H9 (cell line): ENCODE results near the gene OPN4. TPM values are rescaled to one million over a fixed set of nuclear protein-coding genes. Genes with fewer than 3 reads are reported as not detected.

Experiments
- DNase-seq: peaks from one replicate; pipeline ENCODE4 v3.0.0-alpha.2; 2017
- H2AFZ ChIP-seq: one replicate; pipeline ENCODE4 v1.6.1; 2013; ENCODE audit warnings: mild to moderate bottlenecking, low read length, control low read depth, moderate library complexity
- H2AK5ac ChIP-seq: 2 replicates; pipeline ENCODE4 v1.6.1; 2013; ENCODE audit warnings: low read length, control low read depth, mixed read lengths; ENCODE audit not compliant: insufficient read length
- H2BK120ac ChIP-seq: one replicate; pipeline ENCODE4 v1.6.1; 2013; ENCODE audit warnings: low read depth, mild to moderate bottlenecking, low read length, control low read depth, inconsistent platforms; ENCODE audit not compliant: poor library complexity, severe bottlenecking
- H2BK12ac ChIP-seq: 2 replicates; pipeline ENCODE4 v1.6.1; 2013; ENCODE audit warnings: low read length, control low read depth, mixed read lengths, low read depth; ENCODE audit not compliant: insufficient read length
- H2BK15ac ChIP-seq: 2 replicates; pipeline ENCODE4 v1.6.1; 2013; ENCODE audit warnings: low read depth, low read length, control low read depth
- H2BK20ac ChIP-seq: one replicate; pipeline ENCODE4 v1.6.1; 2013; ENCODE audit warnings: low read depth, mild to moderate bottlenecking, low read length, control low read depth, inconsistent platforms; ENCODE audit not compliant: poor library complexity, severe bottlenecking
- H2BK5ac ChIP-seq: 2 replicates; pipeline ENCODE4 v1.6.1; 2013; ENCODE audit warnings: low read length, control low read depth, mixed read lengths; ENCODE audit not compliant: insufficient read length
- H3K14ac ChIP-seq: 2 replicates; pipeline ENCODE4 v1.6.1; 2013; ENCODE audit warnings: low read length, control low read depth; ENCODE audit not compliant: insufficient read depth
- H3K18ac ChIP-seq: 2 replicates; pipeline ENCODE4 v1.6.1; 2013; ENCODE audit warnings: low read depth, mild to moderate bottlenecking, mixed read lengths, low read length, control low read depth; ENCODE audit not compliant: insufficient read length
- H3K23ac ChIP-seq: 2 replicates; pipeline ENCODE4 v1.6.1; 2013; ENCODE audit warnings: low read length, control low read depth, mixed read lengths, low read depth; ENCODE audit not compliant: insufficient read length
- H3K23me2 ChIP-seq: 2 replicates; pipeline ENCODE4 v1.6.1; 2013; ENCODE audit warnings: low read depth, mild to moderate bottlenecking, mixed read lengths, low read length, control low read depth; ENCODE audit not compliant: insufficient read length, poor library complexity, severe bottlenecking
- H3K27ac ChIP-seq: 2 replicates; pipeline ENCODE4 v1.5.1; 2013; ENCODE audit warnings: low read length, control low read depth, mixed read lengths, low read depth; ENCODE audit not compliant: insufficient read length
- H3K27me3 ChIP-seq: 2 replicates; pipeline ENCODE4 v1.6.1; 2013; ENCODE audit warnings: low read length, control low read depth, inconsistent platforms; ENCODE audit not compliant: insufficient read depth
- H3K4ac ChIP-seq: 2 replicates; pipeline ENCODE4 v1.6.1; 2013; ENCODE audit warnings: low read depth, mild to moderate bottlenecking, control low read depth, inconsistent platforms, low read length, moderate library complexity
- H3K4me1 ChIP-seq: 2 replicates; pipeline ENCODE4 v1.6.1; 2013; ENCODE audit warnings: low read length, control low read depth, inconsistent platforms; ENCODE audit not compliant: insufficient read depth
- H3K4me2 ChIP-seq: 2 replicates; pipeline ENCODE4 v1.6.1; 2013; ENCODE audit warnings: low read length, control low read depth, mixed read lengths; ENCODE audit not compliant: insufficient read length, insufficient read depth
- H3K56ac ChIP-seq: 2 replicates; pipeline ENCODE4 v1.6.1; 2013; ENCODE audit warnings: low read depth, mild to moderate bottlenecking, mixed read lengths, low read length, control low read depth; ENCODE audit not compliant: insufficient read length
- H3K79me1 ChIP-seq: 2 replicates; pipeline ENCODE4 v1.6.1; 2013; ENCODE audit warnings: low read depth, mild to moderate bottlenecking, moderate library complexity, low read length, control low read depth, inconsistent platforms; ENCODE audit not compliant: insufficient read depth, poor library complexity, severe bottlenecking
- H3K79me2 ChIP-seq: 2 replicates; pipeline ENCODE4 v1.6.1; 2013; ENCODE audit warnings: low read length, control low read depth, inconsistent platforms; ENCODE audit not compliant: insufficient read depth
- H3K9ac ChIP-seq: 2 replicates; pipeline ENCODE4 v1.6.1; 2013; ENCODE audit warnings: low read length, control low read depth, mixed read lengths; ENCODE audit not compliant: insufficient read length; ENCODE audit errors: extremely low read depth
- H3K9me3 ChIP-seq: one replicate; pipeline ENCODE4 v1.6.1; 2013; ENCODE audit warnings: low read depth, low read length, inconsistent platforms; ENCODE audit not compliant: control insufficient read depth
- H3T11ph ChIP-seq: one replicate; pipeline ENCODE4 v1.6.1; 2013; ENCODE audit warnings: mild to moderate bottlenecking, low read length, control low read depth, inconsistent platforms
- H4K20me1 ChIP-seq: one replicate; pipeline ENCODE4 v1.6.1; 2013; ENCODE audit not compliant: control insufficient read depth, insufficient read length, insufficient read depth
- H4K5ac ChIP-seq: 2 replicates; pipeline ENCODE4 v1.6.1; 2013; ENCODE audit warnings: low read depth, mild to moderate bottlenecking, mixed read lengths, low read length, control low read depth; ENCODE audit not compliant: insufficient read length
- H4K8ac ChIP-seq: replicated peaks from 2 replicates; pipeline ENCODE4 v1.6.1; 2013; ENCODE audit warnings: low read length, control low read depth, mixed read lengths, low read depth; ENCODE audit not compliant: insufficient read length
- H4K91ac ChIP-seq: 2 replicates; pipeline ENCODE4 v1.6.1; 2013; ENCODE audit warnings: low read depth, mild to moderate bottlenecking, moderate library complexity, mixed read lengths, low read length, control low read depth; ENCODE audit not compliant: insufficient read length
- H3K27ac Mint-ChIP-seq, 3 experiments: 2 replicates in 2 of 3; 3 replicates in 1 of 3; pipeline ENCODE4 v1.8.0; 2020 to 2021; ENCODE audit warnings: mixed read lengths in 3 of 3, mild to moderate bottlenecking in 1 of 3, moderate library complexity in 1 of 3
- H3K27me3 Mint-ChIP-seq: 2 replicates; pipeline ENCODE4 v1.8.0; 2021; ENCODE audit warnings: low read depth, mild to moderate bottlenecking, moderate library complexity, mixed read lengths
- H3K36me3 Mint-ChIP-seq, 3 experiments: 2 replicates in 2 of 3; 3 replicates in 1 of 3; pipeline ENCODE4 v1.8.0; 2020 to 2021; ENCODE audit warnings: low read depth in 3 of 3, mixed read lengths in 3 of 3; ENCODE audit not compliant: insufficient read depth in 1 of 3
- H3K4me1 Mint-ChIP-seq, 2 experiments: 2 replicates each; pipeline ENCODE4 v1.8.0; 2020; ENCODE audit warnings: mixed read lengths in 2 of 2
- H3K4me3 Mint-ChIP-seq, 2 experiments: 2 replicates in 1 of 2; 3 replicates in 1 of 2; pipeline ENCODE4 v1.8.0; 2020 to 2021; ENCODE audit warnings: mild to moderate bottlenecking in 2 of 2, mixed read lengths in 2 of 2, moderate library complexity in 1 of 2
- H3K9me3 Mint-ChIP-seq, 2 experiments: 2 replicates in 1 of 2; 3 replicates in 1 of 2; pipeline ENCODE4 v1.8.0; 2020; ENCODE audit warnings: mild to moderate bottlenecking in 2 of 2, mixed read lengths in 2 of 2, moderate library complexity in 1 of 2
- CTCF ChIP-seq: fragments of 200-600 bp; sonication (generic); conservative IDR thresholded peaks from 3 replicates; pipeline ENCODE4 v1.8.0; 2021; ENCODE audit warnings: antibody characterized with exemption, mild to moderate bottlenecking
- WGBS: extraction: QIAGEN DNeasy Blood & Tissue Kit; methylation state at CpG from one replicate; pipeline ENCODE4 v1.1.7; 2013; ENCODE audit warnings: missing lambda C conversion rate, low lambda C conversion rate, mixed read lengths; ENCODE audit not compliant: insufficient read length; ENCODE audit errors: extremely low coverage; 5-methylcytosine and 5-hydroxymethylcytosine counted together
- total RNA-seq: library from RNA; stranded (reverse); gene quantifications from 2 replicates; pipeline ENCODE4 v1.2.1, GENCODE V29; 2021

OPN4 gene
- total RNA-seq, 1 experiment from 2014 or later: not detected

- no peak overlapping the region for H3K4me3 Mint-ChIP-seq
- no peak overlapping the region for H2BK120ac ChIP-seq
- no peak overlapping the region for H3K4ac ChIP-seq
- H3K4me2 ChIP-seq: no peak overlapping the region
- no peak overlapping the region for H2AFZ ChIP-seq
- no peak overlapping the region for H3K56ac ChIP-seq
- no peak overlapping the region for H3T11ph ChIP-seq
- H3K23ac ChIP-seq: no peak overlapping the region
- no peak overlapping the region for H2AK5ac ChIP-seq
- H3K18ac ChIP-seq: no peak overlapping the region
- no peaks in the 10 kb centered on the region for H4K20me1 ChIP-seq
- no peak overlapping the region for H2BK5ac ChIP-seq
- DNase-seq: no peak
- H3K9me3 ChIP-seq: no peaks in the 10 kb centered on the region
- H4K91ac ChIP-seq: no peak overlapping the region
- H4K8ac ChIP-seq: no peak overlapping the region
- H3K23me2 ChIP-seq: no peaks in the 10 kb centered on the region
- H3K27ac ChIP-seq: no peak overlapping the region
- no peaks in the 10 kb centered on the region for H3K36me3 Mint-ChIP-seq
- no peaks in the 10 kb centered on the region; the same call in 1 of the 2 replicates for H3K4me1 ChIP-seq
- H2BK15ac ChIP-seq: no peak overlapping the region
- no peak overlapping the region for H3K14ac ChIP-seq
- H3K79me2 ChIP-seq: no peaks in the 10 kb centered on the region
- H3K9me3 Mint-ChIP-seq: no peaks in the 10 kb centered on the region
- no peak overlapping the region for H2BK20ac ChIP-seq
- H3K27me3 ChIP-seq: no peaks in the 10 kb centered on the region
- H3K4me1 Mint-ChIP-seq: peaks cover 21 to 27% of the 10 kb centered on the region in 2 experiments
- H3K27me3 Mint-ChIP-seq: no peaks in the 10 kb centered on the region
- H2BK12ac ChIP-seq: no peak overlapping the region
- H3K27ac Mint-ChIP-seq: no peak overlapping the region
- H4K5ac ChIP-seq: no peak overlapping the region
- no CpG with 5 or more reads among the region's 14 CpGs for WGBS
- no peak for TF ChIP-seq CTCF
- H3K79me1 ChIP-seq: no peaks in the 10 kb centered on the region
- H3K9ac ChIP-seq: no peak overlapping the region
Observed at GRCh38 chr10:86681047-86681446, 26.7 kb downstream of the OPN4 start.
